Mucosa of rectum (tissue), 2 donors: ENCODE measurements around the gene RBM34.
"Not testable (repeated sequence)": the region's sequence is repeated elsewhere in the genome, so short reads cannot be mapped to it uniquely, and the experiment has no call there.

Source experiments
- H3K27ac ChIP-seq, 2 donors: one replicate each; pipeline ENCODE4 v1.7.0; 2013; ENCODE audit warnings: inconsistent platforms in 2 of 2, low read depth in 2 of 2, low read length in 2 of 2
- H3K27me3 ChIP-seq, 2 donors: one replicate each; pipeline ENCODE4 v1.7.0; 2013; ENCODE audit warnings: low read length in 2 of 2; ENCODE audit not compliant: control insufficient read depth in 2 of 2, insufficient read depth in 2 of 2
- H3K36me3 ChIP-seq, 2 donors: one replicate each; pipeline ENCODE4 v1.7.0; 2013; ENCODE audit warnings: low read length in 2 of 2; ENCODE audit not compliant: control insufficient read depth in 2 of 2, insufficient read depth in 2 of 2
- H3K4me1 ChIP-seq, 2 donors: one replicate each; pipeline ENCODE4 v1.7.0; 2013; ENCODE audit warnings: low read length in 2 of 2, mild to moderate bottlenecking in 1 of 2; ENCODE audit not compliant: control insufficient read depth in 2 of 2, insufficient read depth in 2 of 2
- H3K4me3 ChIP-seq, 2 donors: one replicate each; pipeline ENCODE4 v1.7.0; 2013; ENCODE audit warnings: low read length in 2 of 2
- H3K9ac ChIP-seq, 2 donors: one replicate each; pipeline ENCODE4 v1.7.0; 2013; ENCODE audit warnings: low read length in 2 of 2, low read depth in 1 of 2, mild to moderate bottlenecking in 1 of 2
- H3K9me3 ChIP-seq, 2 donors: one replicate each; pipeline ENCODE4 v1.7.0; 2013; ENCODE audit warnings: low read length in 2 of 2; ENCODE audit not compliant: control insufficient read depth in 2 of 2
- donor health status: healthy.
- donor health status: Normal muscosa, but diverticular disease.

Gene RBM34

GRCh38 chr1:235160957-235161684 lies at the start of gene RBM34:
Gene RBM34 (minus strand): TSS chr1:235161250. CDS start chr1:235161226, 24 bp downstream.
- Histone ChIP-seq H3K27me3 (no peaks in the 10 kb centered on the region), H3K9ac (peak within 1 kb of the TSS; percentile 90 to 97), H3K27ac (peak within 1 kb of the TSS; percentile 90 to 93), H3K9me3 (no peaks in the 10 kb centered on the region), H3K4me3 (peak within 1 kb of the TSS; percentile 97 to 99), H3K36me3 (peaks cover 7 to 22% of the 10 kb centered on the region in 2 donors), H3K4me1 (peaks cover 13 to 20% of the 10 kb centered on the region in 2 donors)

- Histone ChIP-seq H3K4me3 (no peak overlapping the region), H3K27ac (no peak overlapping the region), H3K27me3 (no peaks in the 10 kb centered on the region), H3K9ac (no peak overlapping the region), H3K4me1 (no peaks in the 10 kb centered on the region), H3K36me3 (peaks cover 5 to 14% of the 10 kb centered on the region in 2 donors), H3K9me3 (no peaks in the 10 kb centered on the region)
Observed at GRCh38 chr1:235207209-235207565, 46.1 kb upstream of the RBM34 start.

- peaks cover 2 to 14% of the 10 kb centered on the region in 2 donors for H3K36me3 ChIP-seq
Observed at GRCh38 chr1:235206533-235207208, 45.6 kb upstream of the RBM34 start.

GRCh38 chr1:235205687-235206086 lies 44.6 kb upstream of the RBM34 start:
- no peak overlapping the region for H3K4me3 ChIP-seq
- no peaks in the 10 kb centered on the region for H3K27me3 ChIP-seq
- H3K36me3 ChIP-seq: peaks cover 0 to 13% of the 10 kb centered on the region in 2 donors

More at GRCh38 chr1:235206533-235207208, 45.6 kb upstream of the RBM34 start:
- H3K27ac ChIP-seq: no peak overlapping the region
- no peak overlapping the region for H3K9ac ChIP-seq
- no peaks in the 10 kb centered on the region for H3K4me1 ChIP-seq
- no peaks in the 10 kb centered on the region for H3K27me3 ChIP-seq
- H3K4me3 ChIP-seq: no peak overlapping the region
- H3K9me3 ChIP-seq: no peaks in the 10 kb centered on the region

GRCh38 chr1:235203428-235203827 lies 42.4 kb upstream of the RBM34 start:
- H3K4me3 ChIP-seq: no peak overlapping the region
- H3K9me3 ChIP-seq: no peaks in the 10 kb centered on the region
- H3K36me3 ChIP-seq: peaks cover 0 to 11% of the 10 kb centered on the region in 2 donors
- no peak overlapping the region for H3K27ac ChIP-seq
- H3K4me1 ChIP-seq: no peaks in the 10 kb centered on the region
- H3K27me3 ChIP-seq: no peaks in the 10 kb centered on the region
- no peak overlapping the region for H3K9ac ChIP-seq

More at GRCh38 chr1:235205687-235206086, 44.6 kb upstream of the RBM34 start:
- no peak overlapping the region for H3K27ac ChIP-seq
- no peaks in the 10 kb centered on the region for H3K4me1 ChIP-seq
- H3K9me3 ChIP-seq: no peaks in the 10 kb centered on the region
- H3K9ac ChIP-seq: no peak overlapping the region

- H3K36me3 ChIP-seq, H3K4me3 ChIP-seq, H3K9me3 ChIP-seq, H3K27ac ChIP-seq, H3K9ac ChIP-seq, H3K4me1 ChIP-seq, H3K27me3 ChIP-seq: not testable (repeated sequence)
Observed at GRCh38 chr1:235202447-235202846, 41.4 kb upstream of the RBM34 start.

- Histone ChIP-seq H3K27ac (no peak overlapping the region), H3K4me1 (no peaks in the 10 kb centered on the region), H3K9me3 (no peaks in the 10 kb centered on the region), H3K9ac (no peak overlapping the region), H3K36me3 (peaks cover 1 to 3% of the 10 kb centered on the region in 2 donors), H3K27me3 (no peaks in the 10 kb centered on the region), H3K4me3 (no peak overlapping the region)
Observed at GRCh38 chr1:235199441-235199840, 38.4 kb upstream of the RBM34 start.

- H3K27ac ChIP-seq: no peak overlapping the region
- no peak overlapping the region for H3K9ac ChIP-seq
- no peak overlapping the region for H3K4me3 ChIP-seq
- H3K9me3 ChIP-seq: no peaks in the 10 kb centered on the region
- no peaks in the 10 kb centered on the region for H3K4me1 ChIP-seq
- peaks cover 21 to 25% of the 10 kb centered on the region in 2 donors for H3K36me3 ChIP-seq
- H3K27me3 ChIP-seq: no peaks in the 10 kb centered on the region
Observed at GRCh38 chr1:235190431-235190830, 29.4 kb upstream of the RBM34 start.

GRCh38 chr1:235187316-235187715 lies 26.3 kb upstream of the RBM34 start:
- Histone ChIP-seq H3K27me3 (no peaks in the 10 kb centered on the region), H3K9me3 (no peaks in the 10 kb centered on the region), H3K36me3 (peaks cover 14 to 15% of the 10 kb centered on the region in 2 donors), H3K27ac (no peak overlapping the region), H3K9ac (no peak overlapping the region), H3K4me3 (no peak overlapping the region), H3K4me1 (no peaks in the 10 kb centered on the region)

GRCh38 chr1:235181561-235182245 lies 20.7 kb upstream of the RBM34 start:
- no peaks in the 10 kb centered on the region for H3K4me1 ChIP-seq
- H3K27ac ChIP-seq: no peak overlapping the region
- H3K27me3 ChIP-seq: no peaks in the 10 kb centered on the region
- H3K4me3 ChIP-seq: no peak overlapping the region
- H3K9ac ChIP-seq: no peak overlapping the region
- peaks cover 27 to 32% of the 10 kb centered on the region in 2 donors for H3K36me3 ChIP-seq
- H3K9me3 ChIP-seq: no peaks in the 10 kb centered on the region
